22Rv1 (cell line): ENCODE measurements around the gene CCM2.

Experiments
- ZFX ChIP-seq: fragments of 450-650 bp; IDR thresholded peaks from 2 replicates; pipeline ENCODE4 v1.6.1; 2017; ENCODE audit warnings: antibody characterized with exemption, borderline replicate concordance
- TF ChIP-seq, protein P1 (sequence below): fragments of 450-650 bp; IDR thresholded peaks from 2 replicates; pipeline ENCODE4 v1.5.1; 2017; ENCODE audit warnings: mild to moderate bottlenecking

DNA sequence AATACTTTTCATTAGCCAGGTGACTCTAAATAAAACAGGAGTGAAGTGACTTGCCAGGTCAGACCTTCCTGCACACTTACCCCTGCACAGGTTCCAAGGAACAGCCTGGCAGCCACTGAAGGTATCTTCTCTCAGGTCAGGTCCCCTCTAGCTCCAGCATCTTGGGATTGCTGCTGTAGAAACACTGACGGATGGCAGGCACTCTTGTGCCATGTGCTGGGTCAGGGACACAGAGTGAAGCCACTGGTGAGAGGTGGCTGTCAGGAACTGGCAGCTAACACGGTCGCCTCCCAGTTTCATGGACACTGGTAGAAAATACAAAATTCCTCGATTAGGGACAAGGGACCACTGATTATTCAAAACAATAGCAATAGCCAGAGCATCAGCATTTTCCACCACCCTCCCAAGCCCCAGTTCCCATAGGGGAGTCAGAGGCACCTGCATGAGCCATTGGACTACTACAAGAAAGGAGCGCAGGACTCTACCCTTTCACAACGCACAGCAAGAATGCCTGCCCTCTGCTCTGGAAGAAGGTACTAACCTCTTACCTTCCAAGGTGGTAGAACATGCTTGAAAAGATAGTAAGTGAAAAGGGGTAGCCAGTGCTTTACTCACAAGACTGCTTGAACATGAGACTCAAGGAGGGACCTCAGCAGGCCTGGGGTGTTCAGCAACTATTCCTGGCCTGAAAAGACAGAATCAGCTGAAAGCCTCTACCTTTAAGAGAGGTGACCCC, 16.1 kb upstream of the CCM2 start:
- TF ChIP-seq, protein P1, sequence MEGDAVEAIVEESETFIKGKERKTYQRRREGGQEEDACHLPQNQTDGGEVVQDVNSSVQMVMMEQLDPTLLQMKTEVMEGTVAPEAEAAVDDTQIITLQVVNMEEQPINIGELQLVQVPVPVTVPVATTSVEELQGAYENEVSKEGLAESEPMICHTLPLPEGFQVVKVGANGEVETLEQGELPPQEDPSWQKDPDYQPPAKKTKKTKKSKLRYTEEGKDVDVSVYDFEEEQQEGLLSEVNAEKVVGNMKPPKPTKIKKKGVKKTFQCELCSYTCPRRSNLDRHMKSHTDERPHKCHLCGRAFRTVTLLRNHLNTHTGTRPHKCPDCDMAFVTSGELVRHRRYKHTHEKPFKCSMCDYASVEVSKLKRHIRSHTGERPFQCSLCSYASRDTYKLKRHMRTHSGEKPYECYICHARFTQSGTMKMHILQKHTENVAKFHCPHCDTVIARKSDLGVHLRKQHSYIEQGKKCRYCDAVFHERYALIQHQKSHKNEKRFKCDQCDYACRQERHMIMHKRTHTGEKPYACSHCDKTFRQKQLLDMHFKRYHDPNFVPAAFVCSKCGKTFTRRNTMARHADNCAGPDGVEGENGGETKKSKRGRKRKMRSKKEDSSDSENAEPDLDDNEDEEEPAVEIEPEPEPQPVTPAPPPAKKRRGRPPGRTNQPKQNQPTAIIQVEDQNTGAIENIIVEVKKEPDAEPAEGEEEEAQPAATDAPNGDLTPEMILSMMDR: no peak
- TF ChIP-seq ZFX: no peak
